Stimulated activated CD8-positive, alpha-beta memory T cell treated with anti-CD3 and anti-CD28 coated beads, Interleukin-4, amount 100 ng/mL, for 48 hours (primary cell): ENCODE data around the gene XXYLT1.
"Not testable (repeated sequence)": the region's sequence is repeated elsewhere in the genome, so short reads cannot be mapped to it uniquely, and the experiment has no call there.

Experiments used
- DNase-seq: peaks from one replicate; pipeline ENCODE4 v3.0.0-alpha.2; 2020

The XXYLT1 gene

DNA sequence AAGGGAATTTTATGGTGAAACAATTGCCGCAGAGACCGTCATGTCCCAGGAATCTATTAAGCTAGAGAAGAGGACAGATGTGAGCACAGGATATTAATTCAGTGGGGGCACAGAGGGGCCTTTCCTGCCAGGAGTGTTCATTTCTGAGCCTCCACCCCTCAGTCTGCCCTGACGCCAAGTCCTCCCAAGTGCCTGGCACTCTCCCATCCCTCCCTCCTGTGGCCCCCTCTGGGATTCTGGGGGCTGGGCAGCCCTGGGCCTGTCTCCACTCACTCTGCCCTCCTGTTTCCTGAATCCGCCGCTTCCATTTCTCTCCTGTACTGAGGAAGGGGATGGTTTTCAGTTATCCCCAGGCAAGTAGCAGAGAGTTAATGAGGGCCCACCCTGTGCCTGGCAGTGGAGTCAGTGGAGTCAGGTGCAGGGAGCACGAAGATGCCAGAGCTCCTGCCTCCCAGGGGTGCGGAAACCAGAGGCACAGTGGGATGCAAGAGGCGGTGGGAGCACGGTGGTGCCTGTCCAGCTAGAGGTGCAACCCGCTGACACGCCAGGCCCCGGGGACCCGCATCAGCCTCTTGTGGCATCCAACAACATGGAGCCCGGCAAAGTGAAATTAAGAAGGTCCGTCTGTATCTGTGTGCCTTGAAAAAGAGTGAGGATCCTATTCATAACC lies 212.5 kb downstream of the XXYLT1 start:
- no peak for DNase-seq

DNA sequence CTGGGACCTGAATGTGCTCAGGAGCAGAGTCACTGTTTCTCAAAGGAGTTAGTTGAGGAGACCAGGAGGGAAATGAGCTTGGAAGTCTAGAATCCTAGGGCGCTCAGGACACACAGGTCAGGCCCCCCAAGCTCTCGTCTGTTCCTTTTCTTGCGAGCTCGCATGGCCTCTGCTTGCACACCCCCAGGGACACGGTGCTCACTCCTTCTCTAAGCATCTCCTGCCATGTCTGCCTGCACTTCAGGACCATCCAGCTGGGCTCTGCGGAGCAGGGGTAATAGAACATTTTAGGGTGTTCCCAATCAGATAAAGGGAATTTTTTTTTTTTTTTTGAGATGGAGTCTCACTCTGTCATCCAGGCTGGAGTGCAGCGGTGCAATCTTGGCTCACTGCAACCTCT lies 213.2 kb downstream of the XXYLT1 start:
- no peak for DNase-seq

DNA sequence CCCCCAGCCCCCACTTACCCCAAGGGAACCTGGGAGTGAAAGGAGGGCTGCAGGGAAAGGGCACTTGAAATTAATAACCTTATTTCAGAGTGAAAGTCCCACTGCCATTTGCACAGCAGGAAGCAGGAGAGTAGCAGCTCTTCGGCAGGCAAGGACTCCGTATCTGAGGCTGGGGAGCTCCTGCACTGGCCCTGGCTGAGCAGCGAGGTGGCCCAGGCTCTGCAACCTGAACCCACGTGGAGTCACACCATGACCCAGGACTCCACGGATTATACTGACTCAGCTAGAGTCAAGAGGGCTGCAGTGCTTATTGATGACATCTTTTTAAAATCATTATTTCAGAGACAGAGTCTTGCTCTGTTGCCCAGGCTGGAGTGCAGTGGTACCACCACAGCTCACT lies 214.5 kb downstream of the XXYLT1 start:
- DNase-seq, result no peak

DNA sequence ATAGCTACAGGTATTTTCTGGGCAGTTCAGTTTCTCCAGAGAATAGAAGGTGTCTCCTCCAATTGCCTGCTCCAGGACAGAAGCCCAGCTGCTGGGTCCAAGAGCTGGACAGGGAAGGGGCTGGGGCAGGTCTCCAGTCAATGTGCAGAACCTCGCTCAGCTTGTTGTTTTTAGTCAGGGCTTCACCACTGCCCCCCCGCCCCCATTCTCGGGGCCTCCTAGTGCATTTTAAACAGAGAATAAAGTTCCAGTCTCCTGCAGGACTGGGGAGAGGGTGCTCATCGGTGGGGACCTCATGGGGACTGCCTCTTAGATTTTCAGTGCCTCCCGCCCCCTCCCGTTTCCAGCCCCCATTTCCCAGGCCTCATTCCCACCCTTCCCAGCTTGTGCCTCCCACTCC lies 216.6 kb downstream of the XXYLT1 start:
- no peak for DNase-seq

DNA sequence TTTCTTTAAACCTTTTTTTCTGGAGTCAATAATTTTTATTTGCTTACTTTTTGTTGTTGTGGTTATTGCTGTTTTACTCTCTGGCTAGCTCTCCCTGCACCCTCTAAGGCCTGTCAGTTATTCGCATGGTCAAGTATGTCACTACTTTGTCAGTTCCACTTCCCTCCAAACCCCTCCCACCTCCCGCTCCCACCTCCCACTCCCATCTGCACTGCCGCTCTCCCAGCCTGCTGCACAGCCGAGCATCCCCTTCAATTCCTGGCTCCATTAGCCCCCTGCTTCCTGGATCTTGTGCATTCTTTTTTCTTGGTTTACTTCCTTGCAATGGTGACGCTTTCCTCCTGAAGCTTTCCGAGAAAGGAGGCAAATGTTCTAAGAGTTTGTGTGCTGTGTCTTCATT lies 218.0 kb downstream of the XXYLT1 start:
- DNase-seq, result no peak

DNA sequence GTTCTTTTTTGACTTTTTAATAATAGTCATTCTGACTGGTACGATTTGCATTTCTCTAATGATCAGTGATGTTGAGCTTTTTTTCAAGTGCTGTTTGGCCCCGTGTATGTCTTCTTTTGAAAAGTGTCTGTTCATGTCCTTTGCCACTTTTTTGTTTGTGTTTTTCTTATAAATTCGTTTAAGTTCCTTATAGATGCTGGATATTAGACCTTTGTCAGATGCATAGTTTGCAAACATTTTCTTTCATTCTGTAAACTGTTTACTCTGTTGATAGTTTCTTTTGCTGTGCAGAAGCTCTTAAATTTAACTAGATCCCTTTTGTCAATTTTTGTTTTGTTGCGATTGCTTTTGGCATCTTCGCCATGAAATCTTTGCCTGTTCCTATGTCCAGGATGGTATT lies 220.7 kb downstream of the XXYLT1 start:
- DNase-seq, result not testable (repeated sequence)

DNA sequence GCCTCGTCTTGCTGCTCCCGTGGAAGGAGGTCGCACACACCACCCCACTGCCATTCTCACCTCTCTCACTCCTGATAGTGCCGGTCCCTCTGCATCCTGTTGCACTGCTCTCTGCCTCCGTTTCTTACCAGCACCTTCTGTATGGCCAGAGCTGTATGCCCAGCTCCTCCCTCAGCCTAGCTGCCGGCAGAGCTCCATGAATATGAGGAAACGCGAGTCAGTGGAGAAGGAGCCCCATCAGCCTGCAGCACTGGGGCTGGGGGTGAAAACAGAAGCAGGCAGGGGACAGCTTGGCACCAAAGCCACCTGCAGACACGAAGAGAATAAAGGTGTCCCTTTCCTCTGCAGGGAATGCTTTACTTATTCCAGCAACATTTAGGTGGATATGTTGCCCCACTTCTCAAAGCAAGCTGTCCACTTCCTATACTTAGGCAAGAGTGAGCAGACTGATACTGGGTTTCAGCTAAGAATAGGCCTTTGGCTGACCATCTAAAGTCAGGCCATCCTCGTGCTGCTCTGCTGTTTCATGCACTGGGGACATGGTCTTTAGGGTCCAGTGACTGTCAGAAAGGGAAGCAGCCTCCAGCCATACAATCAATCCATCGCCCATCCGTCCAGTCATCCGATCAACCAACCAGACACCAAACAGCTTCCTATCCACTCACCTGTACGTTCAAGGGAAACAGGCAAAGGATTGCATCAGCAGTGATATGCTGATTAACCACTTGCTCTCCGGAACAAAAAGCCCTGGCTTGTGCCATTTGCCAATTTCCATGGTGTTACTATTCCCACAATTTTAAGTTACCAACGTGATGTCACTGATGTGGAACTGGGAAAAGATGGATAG lies 222.7 kb downstream of the XXYLT1 start:
- DNase-seq, result no peak

DNA sequence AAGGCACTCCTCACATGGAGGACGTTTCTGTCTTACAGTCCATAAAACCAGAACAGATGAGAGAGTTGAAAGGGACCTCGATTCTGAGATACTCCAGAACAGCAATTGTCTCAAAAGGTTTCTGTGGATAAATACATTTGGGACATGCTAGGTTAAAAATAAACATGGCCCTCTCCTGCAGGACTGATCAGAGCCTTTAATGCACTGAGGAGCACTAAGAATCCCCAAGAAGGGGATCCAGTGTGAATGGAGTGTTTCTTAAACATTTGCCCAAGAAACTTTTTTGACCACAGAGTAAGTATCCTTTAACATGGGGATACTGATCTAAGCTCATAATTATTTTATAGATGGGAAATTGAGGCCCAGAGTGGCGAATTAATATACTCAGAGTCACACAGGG lies 223.4 kb downstream of the XXYLT1 start:
- no peak for DNase-seq

DNA sequence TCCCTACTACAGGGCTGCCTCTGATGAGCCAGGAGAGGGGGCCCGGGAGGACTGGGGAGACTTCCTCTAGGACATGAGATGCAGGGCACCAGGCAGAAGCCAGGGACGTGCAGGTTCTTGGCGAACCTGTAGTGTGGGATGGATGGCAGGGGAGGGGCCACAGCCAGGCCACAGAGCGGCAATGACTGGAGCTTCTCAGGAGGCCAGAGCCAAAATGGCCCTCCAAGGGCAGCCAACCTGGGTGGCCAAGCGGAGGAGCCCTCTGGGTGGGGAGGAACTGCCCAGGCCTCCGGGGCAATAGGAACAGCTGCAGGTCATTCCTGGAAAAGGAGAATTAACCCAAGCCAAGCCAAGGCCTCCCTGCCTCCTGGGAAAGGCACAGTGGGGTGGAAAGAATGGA lies 224.5 kb downstream of the XXYLT1 start:
- DNase-seq, result no peak

DNA sequence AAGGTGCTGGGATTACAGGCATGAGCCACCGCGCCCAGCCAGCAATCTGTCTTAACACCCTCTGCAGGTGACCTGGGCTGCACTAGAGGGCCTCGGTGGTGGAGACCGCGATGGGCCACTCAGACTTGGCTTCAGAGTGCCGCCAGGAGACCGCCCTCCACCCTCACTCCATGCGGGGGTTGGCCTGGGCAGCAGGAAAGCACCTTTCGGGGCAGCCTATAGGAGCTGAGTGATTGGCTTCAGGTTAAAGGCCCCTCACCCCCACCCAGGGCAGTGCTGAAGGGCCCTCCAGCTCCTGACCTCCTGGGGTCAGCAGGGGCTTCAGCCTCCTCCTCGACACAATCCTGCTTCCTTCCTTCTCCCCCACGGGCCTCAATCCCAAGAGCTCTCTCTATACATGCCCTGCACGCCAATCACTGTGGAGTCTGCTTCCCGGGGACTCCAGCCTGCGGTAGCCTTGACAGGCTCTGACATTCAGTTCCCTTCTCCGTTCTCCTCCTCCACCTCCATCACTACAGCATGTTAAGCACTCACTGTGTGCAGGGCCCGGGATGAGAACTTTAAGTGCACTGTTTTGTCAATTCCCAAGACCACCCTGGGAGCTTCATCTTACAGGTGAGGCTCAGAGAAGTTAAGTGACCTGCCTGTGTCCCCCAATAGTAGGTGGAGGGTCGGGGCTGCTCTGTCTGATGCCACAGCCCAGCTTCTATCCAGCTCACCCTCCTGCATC lies 225.3 kb downstream of the XXYLT1 start:
- no peak for DNase-seq

DNA sequence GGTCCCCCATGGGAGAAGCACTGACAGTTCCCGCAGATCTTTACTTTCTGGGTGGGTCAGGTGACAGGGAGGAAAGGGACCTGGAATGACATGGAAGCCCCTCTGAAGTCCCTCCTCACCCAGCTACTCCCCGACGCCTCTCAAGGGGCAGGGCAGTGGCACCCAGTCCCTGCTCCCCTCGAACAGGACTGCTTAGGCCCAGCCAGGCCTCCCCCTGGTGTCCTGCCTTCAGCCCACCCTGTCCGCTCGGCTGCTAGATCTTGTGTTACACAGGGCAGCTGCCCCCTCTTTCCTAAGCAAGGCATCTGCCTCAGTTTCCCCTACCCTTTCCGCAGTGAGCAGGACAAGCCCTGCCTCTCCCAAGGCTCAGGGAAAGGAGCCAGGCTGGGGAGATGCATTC lies 226.5 kb downstream of the XXYLT1 start:
- no peak for DNase-seq

DNA sequence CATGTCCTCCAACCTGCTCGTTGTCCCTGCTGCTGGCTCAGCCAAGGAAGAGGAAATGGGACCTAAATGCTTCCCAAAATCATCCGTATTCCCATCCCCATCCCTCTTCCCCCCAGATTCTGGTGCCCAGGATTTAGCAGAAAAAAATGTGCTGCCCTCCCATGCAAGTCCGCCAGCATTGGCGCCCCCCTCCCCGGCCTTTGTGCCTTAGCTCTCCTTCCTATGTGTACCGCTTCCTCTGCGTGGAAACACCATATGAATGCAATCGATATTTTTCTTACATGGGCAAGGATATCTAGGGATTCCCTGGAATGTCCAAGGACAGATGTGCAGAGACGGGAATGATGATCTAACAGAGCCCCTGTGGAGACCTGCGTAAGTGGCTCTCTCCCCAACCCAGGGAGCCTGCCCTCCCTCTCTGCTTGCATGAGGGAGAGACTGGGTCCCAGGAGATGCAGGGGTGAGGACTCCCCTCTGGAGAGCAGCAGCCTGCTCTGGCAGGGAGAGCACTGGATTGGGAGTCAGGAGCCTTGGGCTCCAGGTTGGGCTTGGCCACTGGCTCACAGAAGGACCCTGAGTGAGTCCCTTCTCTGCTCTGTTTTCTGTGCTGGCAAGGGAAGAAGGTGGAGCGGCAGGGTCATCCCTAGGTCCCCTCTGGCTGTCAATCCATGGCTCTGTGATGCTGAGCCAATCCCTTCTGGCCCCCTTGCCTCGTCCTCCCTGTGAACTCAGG lies 227.2 kb downstream of the XXYLT1 start:
- DNase-seq, result no peak

DNA sequence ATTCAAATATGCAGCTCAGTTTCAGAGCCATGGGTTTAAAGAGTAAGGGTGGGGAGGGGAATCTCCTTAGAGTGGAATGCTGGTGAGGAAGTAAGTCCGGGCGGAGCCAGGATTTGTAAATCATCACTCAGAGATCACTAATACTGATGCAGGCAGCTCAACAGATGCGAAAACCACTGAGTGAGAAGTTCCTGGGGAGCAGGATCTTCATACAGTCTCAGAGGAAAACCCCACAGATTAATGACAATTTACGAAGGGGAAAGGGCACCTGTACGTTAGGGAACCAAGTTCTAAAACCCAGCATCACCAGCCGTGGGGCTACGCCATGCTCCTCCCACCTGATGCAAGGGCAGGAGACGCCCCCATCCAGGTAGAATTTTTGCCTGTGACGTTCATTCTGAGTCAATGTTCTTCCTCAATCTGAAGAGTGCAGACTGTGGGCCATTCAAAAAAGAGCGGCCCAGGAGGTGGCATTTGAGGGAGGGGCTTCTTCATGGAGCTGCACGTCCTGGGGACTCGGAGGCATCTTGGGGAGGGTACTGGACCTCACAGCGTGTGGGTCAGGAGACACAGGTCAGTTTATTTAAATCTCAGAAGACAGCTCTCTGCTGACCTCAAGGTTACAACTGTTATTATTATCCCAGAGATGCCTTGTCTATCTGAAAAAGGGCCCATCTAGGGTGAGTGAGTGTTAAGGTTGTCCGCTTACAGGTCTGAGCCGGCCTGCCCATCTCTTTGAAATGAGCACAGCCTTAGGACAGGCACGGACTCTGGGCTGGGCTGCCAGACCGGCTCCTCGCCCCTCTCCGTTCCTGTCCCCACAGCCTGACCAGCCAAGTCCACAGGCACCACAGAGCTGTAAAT lies 228.0 kb downstream of the XXYLT1 start:
- DNase-seq, result no peak

DNA sequence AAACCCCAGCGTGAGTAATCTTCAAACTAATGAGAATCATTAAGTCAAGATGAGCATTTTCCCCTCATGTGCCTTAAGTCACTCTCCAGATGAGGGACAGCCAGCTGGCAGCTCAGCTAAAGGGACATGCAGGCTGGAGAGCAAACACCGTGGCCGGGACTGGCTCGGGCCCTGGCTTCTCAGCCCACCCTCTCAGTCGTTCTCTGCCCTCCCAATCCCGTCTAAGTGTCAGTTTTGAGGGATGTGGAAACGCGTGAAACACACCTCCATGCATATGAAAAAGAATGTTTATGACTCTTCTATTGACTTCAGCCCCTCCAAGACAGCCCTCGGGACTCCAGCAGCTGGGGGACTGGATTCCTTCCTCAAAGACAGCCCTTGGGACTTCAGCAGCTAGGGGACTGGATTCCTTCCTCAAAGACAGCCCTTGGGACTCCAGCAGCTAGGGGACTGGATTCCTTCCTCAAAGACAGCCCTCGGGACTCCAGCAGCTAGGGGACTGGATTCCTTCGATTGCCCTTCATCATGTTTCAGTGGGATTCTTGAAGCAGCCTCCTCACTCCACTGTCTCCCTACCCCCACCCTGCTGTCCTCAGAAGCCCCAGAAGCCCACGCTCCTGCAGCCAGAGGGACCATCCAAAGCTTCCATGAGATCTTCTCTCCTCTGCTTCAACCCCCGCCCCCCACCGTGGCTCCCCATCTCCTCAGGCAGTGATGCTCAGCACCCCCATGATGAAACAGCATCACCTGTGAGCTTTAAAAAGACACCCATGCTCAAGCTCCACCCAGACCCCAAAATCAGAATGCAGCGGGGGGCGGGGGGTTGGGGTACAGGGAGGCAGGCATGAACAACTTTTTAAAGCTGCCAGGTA lies 228.9 kb downstream of the XXYLT1 start:
- no peak for DNase-seq

DNA sequence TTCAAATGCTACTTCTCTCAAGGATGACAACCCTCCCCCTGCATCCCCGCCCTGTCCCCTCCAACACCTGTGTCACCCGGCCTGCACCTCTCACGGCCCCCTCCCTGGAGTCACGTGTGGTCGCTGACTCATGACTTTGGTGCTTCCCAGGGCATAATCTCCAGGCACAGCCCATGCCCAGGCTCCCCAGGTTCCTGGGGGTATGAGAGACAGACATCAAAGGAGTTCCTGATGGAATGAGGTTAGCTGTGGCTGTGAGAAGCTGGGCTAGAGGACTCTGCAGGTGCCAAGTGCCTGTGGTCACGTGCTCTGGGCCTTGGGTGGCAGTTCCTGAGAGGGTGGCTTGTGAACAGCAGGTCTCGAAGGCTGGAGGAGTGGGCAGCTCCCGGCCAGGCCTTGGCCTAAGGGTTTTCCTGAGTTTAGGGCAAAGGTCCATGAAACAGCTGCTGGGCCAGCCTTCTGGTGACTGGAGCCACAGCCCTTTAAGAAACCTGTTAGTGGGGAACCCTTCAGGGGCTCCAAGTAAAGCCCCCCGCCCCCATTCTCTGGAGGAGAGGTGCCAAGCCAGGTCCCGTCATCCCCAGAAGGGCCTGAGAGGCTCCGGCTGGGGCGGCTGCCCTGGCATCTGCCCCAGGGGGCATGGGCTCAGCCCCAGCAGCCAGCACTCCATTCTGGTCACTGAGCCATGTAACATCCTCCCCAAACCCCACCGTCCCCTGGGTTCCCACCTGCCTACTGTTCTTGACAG lies 230.0 kb downstream of the XXYLT1 start:
- no peak for DNase-seq

DNA sequence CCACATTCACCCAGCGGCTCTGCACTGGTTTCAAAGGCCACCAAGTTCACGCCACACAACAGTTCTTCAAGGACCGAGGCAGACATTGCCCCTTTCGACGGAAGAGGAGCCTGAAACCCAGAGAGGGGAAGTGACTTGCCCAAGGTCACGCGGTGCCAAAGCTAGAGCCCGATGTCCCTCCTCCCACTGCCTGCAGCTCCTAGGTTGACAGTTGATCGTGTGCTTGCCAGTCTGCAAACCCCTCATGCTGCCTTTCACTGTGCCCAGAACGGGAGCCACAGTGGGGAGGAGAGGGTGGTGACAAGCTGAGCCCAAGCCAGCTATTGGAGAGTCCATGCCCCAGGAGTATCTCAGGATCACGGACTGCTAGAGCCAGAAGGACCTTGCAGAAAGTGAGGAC lies 230.9 kb downstream of the XXYLT1 start:
- no peak for DNase-seq

DNA sequence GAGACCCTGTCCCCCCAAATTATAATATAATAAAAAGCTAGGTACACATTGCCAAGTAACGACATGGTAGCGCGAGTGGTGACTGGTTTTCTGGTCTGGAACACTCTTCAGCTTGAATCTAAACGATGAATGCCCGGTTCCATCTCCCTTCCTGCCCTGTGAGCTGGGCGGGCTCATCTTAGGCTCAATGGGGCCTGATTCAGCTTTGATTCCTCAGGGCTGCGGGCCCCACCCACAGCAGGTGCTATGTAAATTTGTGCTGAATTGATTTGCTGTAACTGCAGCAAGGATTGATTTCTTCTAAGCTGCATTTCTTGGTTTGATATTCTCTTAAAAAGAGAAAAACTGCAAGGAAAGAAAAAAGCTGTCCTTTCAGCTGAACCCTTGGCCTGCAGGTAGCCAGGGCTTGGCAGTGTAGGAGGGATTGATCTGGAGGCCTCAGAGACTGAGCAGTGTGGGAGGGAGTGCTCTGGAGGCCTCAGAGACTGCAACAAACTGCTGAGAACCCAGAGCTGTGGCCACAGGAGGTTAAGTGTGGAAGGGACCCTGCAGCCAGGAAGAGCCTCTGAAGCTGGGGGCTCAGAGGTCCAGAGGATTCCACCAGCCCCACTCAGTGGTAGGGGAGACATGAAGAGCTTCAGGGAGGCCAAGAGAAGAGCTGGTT lies 231.6 kb downstream of the XXYLT1 start:
- no peak for DNase-seq

DNA sequence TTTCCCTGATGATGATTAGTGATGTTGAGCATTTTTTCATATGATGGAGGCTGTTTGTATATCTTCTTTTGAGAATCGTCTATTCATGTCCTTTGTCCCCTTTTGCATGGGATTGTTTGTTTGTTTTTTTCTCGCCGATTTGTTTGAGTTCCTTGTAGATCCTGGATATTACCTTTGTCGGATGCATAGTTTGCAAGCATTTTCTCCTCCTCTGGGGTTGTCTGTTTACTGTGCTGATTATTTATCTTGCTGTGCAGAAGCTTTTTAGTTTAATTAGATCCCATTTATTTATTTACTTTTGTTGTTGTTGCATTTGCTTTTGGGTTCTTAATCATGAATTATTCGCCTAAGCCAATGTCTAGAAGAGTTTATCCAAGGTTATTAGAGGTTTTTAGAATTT lies 232.8 kb downstream of the XXYLT1 start:
- DNase-seq, result no peak

DNA sequence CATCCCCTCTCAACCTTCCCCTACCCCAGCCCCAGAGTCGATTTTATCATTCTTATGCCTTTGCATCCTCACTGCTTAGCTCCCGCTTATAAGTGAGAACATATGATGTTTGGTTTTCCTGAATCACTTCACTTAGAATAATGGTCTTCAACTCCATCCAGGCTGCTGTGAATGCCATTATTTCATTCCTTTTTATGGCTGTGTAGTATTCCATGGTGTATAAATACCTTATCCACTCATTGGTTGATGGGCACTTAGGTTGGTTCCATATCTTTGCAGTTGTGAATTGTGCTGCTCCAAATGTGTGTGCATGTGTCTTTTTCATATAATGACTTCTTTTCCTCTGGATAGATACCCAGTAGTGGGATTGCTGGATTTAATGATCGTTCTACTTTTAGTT lies 233.4 kb downstream of the XXYLT1 start:
- DNase-seq, result not testable (repeated sequence)

DNA sequence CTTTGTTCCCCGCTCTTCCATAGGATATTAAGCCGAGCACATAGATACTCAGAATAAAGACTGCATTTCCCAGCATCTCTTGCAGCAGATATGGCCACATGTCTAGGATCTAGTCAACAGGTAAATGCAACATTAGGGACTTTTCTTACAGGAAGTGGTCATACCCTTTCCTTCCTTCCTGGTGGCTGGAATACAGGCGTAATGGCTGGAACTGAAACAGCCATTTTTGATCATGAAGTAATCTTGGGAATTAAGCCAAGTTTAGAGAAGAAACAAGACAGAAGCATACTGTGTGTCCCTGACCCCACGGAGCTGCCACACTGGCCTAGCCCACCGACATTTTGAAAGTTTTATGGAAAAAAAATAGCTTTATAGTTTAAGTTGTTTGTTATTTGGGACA lies 234.0 kb downstream of the XXYLT1 start:
- no peak for DNase-seq
